ENCODE results near the gene SCAF1. TPM values are rescaled to one million over a fixed set of nuclear protein-coding genes. Genes with fewer than 3 reads are reported as not detected.

The SCAF1 gene
- total RNA-seq, 1 donor from 2014 or later = 84.4 TPM

DNA sequence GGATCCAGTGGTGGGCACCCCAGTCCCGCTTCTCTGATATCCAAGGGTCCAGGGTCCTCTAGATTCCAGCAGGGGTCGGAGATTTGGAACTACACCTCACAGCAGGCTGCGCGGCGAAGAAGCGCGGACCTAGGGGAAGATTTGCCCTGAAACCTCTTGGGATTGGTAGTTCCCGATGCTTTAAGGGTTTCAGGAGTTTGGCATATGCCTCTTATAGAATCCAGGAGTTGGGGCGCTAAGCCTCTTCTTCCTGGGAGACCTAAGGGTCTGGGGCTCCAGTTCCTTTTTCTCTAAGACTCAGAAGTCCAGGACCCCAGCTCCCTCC lies 24.1 kb downstream of the SCAF1 start:
- TF ChIP-seq, protein P1, sequence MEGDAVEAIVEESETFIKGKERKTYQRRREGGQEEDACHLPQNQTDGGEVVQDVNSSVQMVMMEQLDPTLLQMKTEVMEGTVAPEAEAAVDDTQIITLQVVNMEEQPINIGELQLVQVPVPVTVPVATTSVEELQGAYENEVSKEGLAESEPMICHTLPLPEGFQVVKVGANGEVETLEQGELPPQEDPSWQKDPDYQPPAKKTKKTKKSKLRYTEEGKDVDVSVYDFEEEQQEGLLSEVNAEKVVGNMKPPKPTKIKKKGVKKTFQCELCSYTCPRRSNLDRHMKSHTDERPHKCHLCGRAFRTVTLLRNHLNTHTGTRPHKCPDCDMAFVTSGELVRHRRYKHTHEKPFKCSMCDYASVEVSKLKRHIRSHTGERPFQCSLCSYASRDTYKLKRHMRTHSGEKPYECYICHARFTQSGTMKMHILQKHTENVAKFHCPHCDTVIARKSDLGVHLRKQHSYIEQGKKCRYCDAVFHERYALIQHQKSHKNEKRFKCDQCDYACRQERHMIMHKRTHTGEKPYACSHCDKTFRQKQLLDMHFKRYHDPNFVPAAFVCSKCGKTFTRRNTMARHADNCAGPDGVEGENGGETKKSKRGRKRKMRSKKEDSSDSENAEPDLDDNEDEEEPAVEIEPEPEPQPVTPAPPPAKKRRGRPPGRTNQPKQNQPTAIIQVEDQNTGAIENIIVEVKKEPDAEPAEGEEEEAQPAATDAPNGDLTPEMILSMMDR (IDR thresholded peaks at IDR 0.05; ENCODE audit: partially characterized antibody, unreplicated experiment) = no peak
- Mint-ChIP-seq H3K4me3 (ENCODE audit: unreplicated experiment) (peak overlapping the region; percentile 100), H3K27ac (ENCODE audit: unreplicated experiment) (no peak overlapping the region), H3K9me3 (ENCODE audit: unreplicated experiment) (peaks cover 8% of the 10 kb centered on the region), H3K36me3 (ENCODE audit: unreplicated experiment) (no peaks in the 10 kb centered on the region), H3K27me3 (ENCODE audit: unreplicated experiment) (peaks cover 3% of the 10 kb centered on the region), H3K4me1 (ENCODE audit: low read depth, unreplicated experiment) (peaks cover 4% of the 10 kb centered on the region)
- no peak for DNase-seq

GRCh38 chr19:49667473-49667872 lies 25.5 kb downstream of the SCAF1 start:
- no peak overlapping the region for H3K4me3 Mint-ChIP-seq (ENCODE audit: unreplicated experiment)
- TF ChIP-seq, protein P1 (IDR thresholded peaks at IDR 0.05; ENCODE audit: partially characterized antibody, unreplicated experiment) = no peak
- H3K4me1 Mint-ChIP-seq (ENCODE audit: low read depth, unreplicated experiment) = peaks cover 4% of the 10 kb centered on the region
- DNase-seq = no peak
- peaks cover 8% of the 10 kb centered on the region for H3K9me3 Mint-ChIP-seq (ENCODE audit: unreplicated experiment)
- H3K27me3 Mint-ChIP-seq (ENCODE audit: unreplicated experiment) = peaks cover 3% of the 10 kb centered on the region
- no peak overlapping the region for H3K27ac Mint-ChIP-seq (ENCODE audit: unreplicated experiment)
- H3K36me3 Mint-ChIP-seq (ENCODE audit: unreplicated experiment) = no peaks in the 10 kb centered on the region

DNA sequence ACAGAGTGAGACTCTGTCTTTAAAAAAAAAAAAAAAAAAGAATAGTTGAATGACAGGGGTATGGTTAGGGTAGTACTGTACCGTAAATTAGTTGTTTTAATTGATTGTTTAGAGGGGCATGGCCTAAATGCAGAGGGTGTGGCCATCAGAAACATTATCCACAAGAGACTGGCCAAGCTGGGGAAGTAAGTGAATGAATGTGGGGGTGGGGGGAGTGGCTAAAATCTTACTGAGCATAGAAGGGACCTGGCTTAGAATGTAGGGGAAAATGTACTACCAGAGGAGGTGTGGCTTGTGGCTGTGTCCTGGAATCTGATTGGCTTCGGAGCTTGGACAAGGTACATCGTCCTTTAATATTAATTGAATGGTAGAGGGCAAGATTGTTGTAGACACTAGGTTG lies 27.5 kb downstream of the SCAF1 start:
- DNase-seq = no peak
- Mint-ChIP-seq H3K27ac (ENCODE audit: unreplicated experiment) (peak overlapping the region; percentile 16), H3K9me3 (ENCODE audit: unreplicated experiment) (peaks cover 10% of the 10 kb centered on the region), H3K36me3 (ENCODE audit: unreplicated experiment) (no peaks in the 10 kb centered on the region), H3K27me3 (ENCODE audit: unreplicated experiment) (peaks cover 3% of the 10 kb centered on the region), H3K4me3 (ENCODE audit: unreplicated experiment) (no peak overlapping the region), H3K4me1 (ENCODE audit: low read depth, unreplicated experiment) (no peaks in the 10 kb centered on the region)
- TF ChIP-seq, protein P1 (IDR thresholded peaks at IDR 0.05; ENCODE audit: partially characterized antibody, unreplicated experiment) = no peak

DNA sequence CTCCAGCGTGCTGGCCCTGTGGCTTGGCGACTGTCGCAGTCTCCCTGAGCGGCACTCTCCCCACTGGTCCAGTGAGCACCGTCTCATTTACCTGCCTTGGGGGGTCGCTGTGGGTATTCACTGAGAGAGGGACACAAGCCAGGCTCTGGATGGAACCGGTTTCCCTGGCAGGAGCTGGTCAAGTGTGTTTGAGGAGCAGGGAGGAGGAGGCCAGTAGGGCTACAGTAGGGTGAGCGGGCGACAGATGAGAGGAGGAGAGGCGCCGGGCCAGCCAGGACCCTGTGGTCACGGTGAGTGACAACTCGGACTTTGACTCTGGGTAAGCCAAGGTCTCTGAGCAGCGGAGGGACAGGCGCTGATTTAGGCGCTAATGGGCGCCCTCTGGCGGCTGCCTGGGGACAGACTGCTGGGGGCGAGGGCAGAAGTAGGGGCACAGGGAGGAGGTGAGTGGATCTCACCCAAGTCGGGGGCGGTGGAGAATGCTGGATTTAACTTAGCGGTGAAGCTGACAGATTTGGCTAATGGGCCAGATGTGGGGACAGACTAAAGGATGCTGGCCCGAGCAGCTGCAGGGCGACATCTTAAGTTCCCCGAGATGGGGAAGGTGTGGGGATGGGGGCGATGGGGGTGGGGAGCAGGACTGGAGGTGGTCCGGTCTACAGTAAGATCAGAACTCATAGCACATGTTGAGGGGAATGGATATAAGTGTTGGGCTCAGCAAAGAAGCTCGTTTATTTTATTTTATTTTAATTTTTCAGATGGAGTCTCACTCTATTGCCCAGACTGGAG lies 30.3 kb downstream of the SCAF1 start:
- Mint-ChIP-seq H3K27me3 (ENCODE audit: unreplicated experiment) (peaks cover 6% of the 10 kb centered on the region), H3K9me3 (ENCODE audit: unreplicated experiment) (peaks cover 7% of the 10 kb centered on the region), H3K36me3 (ENCODE audit: unreplicated experiment) (no peaks in the 10 kb centered on the region), H3K27ac (ENCODE audit: unreplicated experiment) (peak overlapping the region; percentile 85), H3K4me1 (ENCODE audit: low read depth, unreplicated experiment) (no peaks in the 10 kb centered on the region), H3K4me3 (ENCODE audit: unreplicated experiment) (peak overlapping the region; percentile 82)
- TF ChIP-seq, protein P1 (IDR thresholded peaks at IDR 0.05; ENCODE audit: partially characterized antibody, unreplicated experiment) = peak; percentile 89
- DNase-seq = peak; percentile 91

DNA sequence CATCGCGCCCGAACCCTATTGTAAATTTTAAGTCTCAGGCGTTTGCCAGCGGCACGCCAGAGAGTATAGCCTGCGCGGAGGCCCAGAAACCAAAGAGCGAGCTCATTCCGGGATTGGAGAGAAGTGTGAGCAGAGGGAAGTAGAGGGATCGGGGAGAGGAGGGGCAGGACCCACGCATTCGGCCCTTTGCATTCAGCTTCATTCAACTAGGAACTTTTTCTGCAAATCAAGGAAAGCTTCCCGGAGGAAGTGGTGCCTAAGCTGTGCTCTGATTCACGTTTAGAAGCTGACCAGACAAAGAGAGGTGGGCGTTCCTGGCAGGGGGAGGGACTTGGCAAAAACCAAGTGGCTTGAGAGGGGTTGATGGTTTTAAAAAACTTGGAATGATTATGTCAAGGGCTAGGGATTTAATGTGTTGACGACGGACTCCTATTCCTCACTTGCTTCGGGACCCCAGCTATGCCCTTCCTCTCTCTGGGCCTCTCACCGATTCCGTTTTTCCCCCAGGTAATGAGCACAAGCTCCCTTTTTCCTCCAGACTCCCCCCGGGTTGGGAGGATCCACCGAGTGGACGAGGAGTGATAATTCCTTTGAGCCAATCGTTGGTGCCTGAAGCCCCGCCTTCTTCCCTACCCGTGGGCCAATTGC lies 34.3 kb downstream of the SCAF1 start:
- Mint-ChIP-seq H3K9me3 (ENCODE audit: unreplicated experiment) (peaks cover 7% of the 10 kb centered on the region), H3K4me3 (ENCODE audit: unreplicated experiment) (peak overlapping the region; percentile 99), H3K36me3 (ENCODE audit: unreplicated experiment) (no peaks in the 10 kb centered on the region), H3K27ac (ENCODE audit: unreplicated experiment) (peak overlapping the region; percentile 100), H3K27me3 (ENCODE audit: unreplicated experiment) (peaks cover 6% of the 10 kb centered on the region), H3K4me1 (ENCODE audit: low read depth, unreplicated experiment) (peaks cover 12% of the 10 kb centered on the region)
- peak; percentile 74 for DNase-seq
- TF ChIP-seq, protein P1 (IDR thresholded peaks at IDR 0.05; ENCODE audit: partially characterized antibody, unreplicated experiment) = no peak
